IMR-90 (cell line): ENCODE results near the gene PCIF1. TPM values are rescaled to one million over a fixed set of nuclear protein-coding genes. Genes with fewer than 3 reads are reported as not detected.

Source experiments
- ATAC-seq: fragments of 200-7000 bp; cut with Tn5 transposase; 2 replicates; pipeline ENCODE4 v1.9.1; 2020; ENCODE audit warnings: low read depth, mild to moderate bottlenecking, moderate library complexity
- BruUV-seq: library from RNA; stranded (reverse); fragments of 400-500 nt; replicated peaks from 2 replicates; lab custom pipeline; 2021; lab: Mats Ljungman, UMichigan
- CTCF ChIA-PET: fragments of 300-600 bp; formaldehyde crosslinking; extraction: SDS; loops from one replicate; lab custom pipeline; 2021; ENCODE audit warnings: antibody characterized with exemption; lab: Yijun Ruan, JAX
- POLR2A ChIA-PET: fragments of 300-600 bp; sonication (Branson Sonifier 250); formaldehyde crosslinking; loops from one replicate; lab custom pipeline; 2022; ENCODE audit warnings: antibody characterized with exemption; ENCODE audit not compliant: unreplicated experiment; lab: Charles Lee
- DNase-seq: peaks from one replicate; pipeline ENCODE4 v3.0.0; 2013
- H2AFZ ChIP-seq: replicated peaks from 2 replicates; pipeline ENCODE3; 2013; ENCODE audit warnings: low read length, mild to moderate bottlenecking; ENCODE audit not compliant: poor library complexity
- H2AK5ac ChIP-seq: 2 replicates; pipeline ENCODE4 v1.6.1; 2013; ENCODE audit warnings: low read depth, low read length, inconsistent platforms
- H2AK9ac ChIP-seq: replicated peaks from 2 replicates; pipeline ENCODE3; 2013; ENCODE audit warnings: mild to moderate bottlenecking, low read depth, low read length, moderate library complexity; ENCODE audit not compliant: poor library complexity
- H2BK120ac ChIP-seq: 2 replicates; pipeline ENCODE4 v1.6.1; 2013; ENCODE audit warnings: low read depth, low read length, inconsistent platforms
- H2BK15ac ChIP-seq: 3 replicates; pipeline ENCODE4 v1.6.1; 2013; ENCODE audit warnings: low read depth, low read length, inconsistent platforms
- H2BK20ac ChIP-seq: 2 replicates; pipeline ENCODE4 v1.6.1; 2013; ENCODE audit warnings: low read depth, mild to moderate bottlenecking, inconsistent platforms, low read length, moderate library complexity
- H2BK5ac ChIP-seq: 2 replicates; pipeline ENCODE4 v1.6.1; 2013; ENCODE audit warnings: mild to moderate bottlenecking, low read depth, low read length, inconsistent platforms; ENCODE audit not compliant: poor library complexity, severe bottlenecking
- H3K14ac ChIP-seq: replicated peaks from 2 replicates; pipeline ENCODE4 v1.6.1; 2013; ENCODE audit warnings: low read depth, low read length, inconsistent platforms
- H3K18ac ChIP-seq: 2 replicates; pipeline ENCODE4 v1.6.1; 2013; ENCODE audit warnings: low read depth, low read length, control low read depth
- H3K23ac ChIP-seq: 2 replicates; pipeline ENCODE4 v1.6.1; 2013; ENCODE audit warnings: low read depth, low read length, inconsistent platforms
- H3K27ac ChIP-seq: 2 replicates; pipeline ENCODE4 v1.5.1; 2013; ENCODE audit warnings: mild to moderate bottlenecking, control low read depth, low read length; ENCODE audit not compliant: insufficient read depth
- H3K27me3 ChIP-seq: 2 replicates; pipeline ENCODE4 v1.6.1; 2013; ENCODE audit warnings: low read length; ENCODE audit not compliant: control insufficient read depth, insufficient read depth
- H3K36me3 ChIP-seq: 2 replicates; pipeline ENCODE4 v1.6.1; 2013; ENCODE audit warnings: low read length, mixed read lengths; ENCODE audit not compliant: control insufficient read depth, insufficient read depth
- H3K4ac ChIP-seq: 2 replicates; pipeline ENCODE4 v1.6.1; 2013; ENCODE audit warnings: low read depth, low read length, inconsistent platforms
- H3K4me1 ChIP-seq: 2 replicates; pipeline ENCODE4 v1.6.1; 2013; ENCODE audit warnings: low read length, mixed read lengths; ENCODE audit not compliant: control insufficient read depth, insufficient read depth
- H3K4me2 ChIP-seq: 2 replicates; pipeline ENCODE4 v1.6.1; 2013; ENCODE audit warnings: low read depth, mild to moderate bottlenecking, control low read depth, low read length, moderate library complexity
- H3K4me3 ChIP-seq: 2 replicates; pipeline ENCODE4 v1.5.1; 2013; ENCODE audit warnings: low read depth, mild to moderate bottlenecking, control low read depth, low read length, moderate library complexity; ENCODE audit not compliant: insufficient read depth
- H3K56ac ChIP-seq: 2 replicates; pipeline ENCODE4 v1.6.1; 2013; ENCODE audit warnings: low read length, inconsistent platforms; ENCODE audit not compliant: insufficient read depth; ENCODE audit errors: extremely low read depth
- H3K79me1 ChIP-seq, 2 experiments: 2 replicates each; pipeline ENCODE4 v1.6.1; 2013; ENCODE audit warnings: low read length in 2 of 2, inconsistent platforms in 1 of 2, low read depth in 1 of 2
- H3K9ac ChIP-seq: 2 replicates; pipeline ENCODE4 v1.6.1; 2013; ENCODE audit warnings: low read depth, low read length, control low read depth
- H3K9me1 ChIP-seq: 2 replicates; pipeline ENCODE4 v1.6.1; 2013; ENCODE audit warnings: low read length, inconsistent platforms; ENCODE audit not compliant: insufficient read depth
- H3K9me3 ChIP-seq: 2 replicates; pipeline ENCODE4 v1.6.1; 2013; ENCODE audit warnings: low read length; ENCODE audit not compliant: control insufficient read depth, insufficient read depth
- H4K20me1 ChIP-seq: 2 replicates; pipeline ENCODE4 v1.6.1; 2013; ENCODE audit warnings: low read length, inconsistent platforms; ENCODE audit not compliant: insufficient read depth
- H4K5ac ChIP-seq: 2 replicates; pipeline ENCODE4 v1.6.1; 2013; ENCODE audit warnings: mild to moderate bottlenecking, low read depth, low read length, control low read depth
- H4K8ac ChIP-seq, 2 experiments: 2 replicates each; pipeline ENCODE4 v1.6.1; 2013; ENCODE audit warnings: low read depth in 2 of 2, low read length in 2 of 2, control low read depth in 1 of 2, inconsistent platforms in 1 of 2
- H4K91ac ChIP-seq: 2 replicates; pipeline ENCODE4 v1.6.1; 2013; ENCODE audit warnings: low read depth, low read length, inconsistent platforms; ENCODE audit not compliant: insufficient read depth
- CEBPB ChIP-seq: IDR thresholded peaks from 2 replicates; pipeline ENCODE4 v1.6.1; 2012; ENCODE audit warnings: low read depth, low read length, improper control_type of control experiment
- CHD1 ChIP-seq: IDR thresholded peaks from 2 replicates; pipeline ENCODE4 v1.6.1; 2012; ENCODE audit warnings: low read depth, low read length, improper control_type of control experiment
- CTCF ChIP-seq: conservative IDR thresholded peaks from 2 replicates; pipeline ENCODE4 v1.5.1; 2012; ENCODE audit warnings: mild to moderate bottlenecking, low read depth, low read length, improper control_type of control experiment
- ELK1 ChIP-seq: fragments of 150-350 bp; IDR thresholded peaks from 2 replicates; pipeline ENCODE4 v1.6.1; 2016; ENCODE audit warnings: low read depth, mild to moderate bottlenecking, low read length, moderate library complexity, borderline replicate concordance
- FOS ChIP-seq: fragments of 150-350 bp; IDR thresholded peaks from 2 replicates; pipeline ENCODE4 v1.6.1; 2016; ENCODE audit warnings: low read depth, low read length
- MAFK ChIP-seq: IDR thresholded peaks from 2 replicates; pipeline ENCODE4 v1.6.1; 2012; ENCODE audit warnings: low read depth, low read length, improper control_type of control experiment
- MAZ ChIP-seq: IDR thresholded peaks from 2 replicates; pipeline ENCODE4 v1.6.1; 2012; ENCODE audit warnings: low read depth, mild to moderate bottlenecking, low read length, improper control_type of control experiment, moderate library complexity, borderline replicate concordance
- MXI1 ChIP-seq: IDR thresholded peaks from 2 replicates; pipeline ENCODE4 v1.6.1; 2012; ENCODE audit warnings: low read depth, mild to moderate bottlenecking, low read length, moderate library complexity, borderline replicate concordance
- NFE2L2 ChIP-seq: fragments of 150-350 bp; IDR thresholded peaks from 2 replicates; pipeline ENCODE4 v1.6.1; 2016; ENCODE audit warnings: low read depth, mild to moderate bottlenecking, low read length
- POLR2A ChIP-seq: IDR thresholded peaks from 2 replicates; pipeline ENCODE4 v1.6.1; 2012; ENCODE audit warnings: mild to moderate bottlenecking, low read depth, low read length
- RCOR1 ChIP-seq: IDR thresholded peaks from 2 replicates; pipeline ENCODE4 v1.6.1; 2012; ENCODE audit warnings: mild to moderate bottlenecking, low read length, improper control_type of control experiment; ENCODE audit not compliant: insufficient replicate concordance
- USF2 ChIP-seq: fragments of 150-350 bp; IDR thresholded peaks from 2 replicates; pipeline ENCODE4 v1.6.1; 2017; ENCODE audit warnings: mild to moderate bottlenecking, antibody characterized with exemption, low read length, low read depth
- WGBS, 2 experiments: methylation state at CpG; one replicate each; pipeline versions ENCODE4 v1.1.5 to v1.1.7; 2013; ENCODE audit warnings: missing lambda C conversion rate in 2 of 2; ENCODE audit not compliant: insufficient read length in 1 of 2; ENCODE audit errors: extremely low coverage in 2 of 2; 5-methylcytosine and 5-hydroxymethylcytosine counted together
- dilution Hi-C: fragments of 300-500 bp; cut with HindIII; formaldehyde crosslinking; loops from one replicate; pipeline ENCODE4 v1.14.3; 2018; ENCODE audit warnings: low sequenced_read_pairs; ENCODE audit not compliant: unreplicated experiment
- in situ Hi-C: fragments of 300-500 bp; cut with MboI; formaldehyde crosslinking; loops from 3 replicates; pipeline ENCODE4 v1.14.3; 2019; ENCODE audit warnings: low sequenced_read_pairs, inconsistent platforms, mixed read lengths
- intact Hi-C: fragments of 100-400 bp; cut with micrococcal nuclease; formaldehyde crosslinking; loops from 2 replicates; pipeline ENCODE4 v1.10.0; 2022
- polyA plus RNA-seq, 3 experiments: library from polyadenylated mRNA; depleted of rRNA; stranded (reverse); fragments of >200 nt; gene quantifications; 2 replicates each; pipeline ENCODE4 v1.2.3, GENCODE V29; 2012; ENCODE audit warnings: low replicate concordance in 1 of 3
- total RNA-seq: library from RNA; depleted of rRNA; stranded (reverse); fragments of >200 nt; gene quantifications from 2 replicates; pipeline ENCODE4 v1.2.3, GENCODE V29; 2012

The PCIF1 gene
- total and polyA plus RNA-seq, 2 of the 4 experiments (the other 2 are of a cell fraction): 5.4 to 18.3 TPM

GRCh38 chr20:45890077-45890984 lies 44.2 kb upstream of the PCIF1 start:
- Histone ChIP-seq H3K27ac (peak overlapping the region; percentile 61), H3K9me1 (0 out of 2 replicates have a peak, but pooled peaks cover 2% of the 10 kb centered on the region), H2BK120ac (peak overlapping the region; percentile 43; the same call in 1 of the 2 replicates), H3K4me3 (peak overlapping the region; percentile 74), H3K79me1 (peaks cover 14 to 64% of the 10 kb centered on the region in 2 experiments), H2BK5ac (peak overlapping the region; percentile 40), H2BK20ac (no peak overlapping the region), H3K18ac (peak overlapping the region; percentile 42), H3K4me2 (peak overlapping the region; percentile 71), H3K9ac (peak overlapping the region; percentile 65), H4K5ac (peak overlapping the region; percentile 29), H2AFZ (peak overlapping the region; percentile 99), H4K8ac (peak overlapping the region; percentile 61 to 90), H3K56ac (peak overlapping the region; percentile 42; the same call in 1 of the 2 replicates), H4K20me1 (0 out of 2 replicates have a peak, but pooled peaks cover 8% of the 10 kb centered on the region), H2AK9ac (peak overlapping the region; percentile 88), H3K4ac (peak overlapping the region; percentile 92), H3K27me3 (no peaks in the 10 kb centered on the region), H3K14ac (peak overlapping the region; percentile 75), H3K4me1 (peaks cover 3% of the 10 kb centered on the region; the same call in 1 of the 2 replicates), H2AK5ac (peak overlapping the region; percentile 51; the same call in 1 of the 2 replicates), H3K9me3 (no peaks in the 10 kb centered on the region), H3K36me3 (peaks cover 29% of the 10 kb centered on the region), H3K23ac (peak overlapping the region; percentile 45; the same call in 1 of the 2 replicates), H2BK15ac (no peak overlapping the region; the same call in 2 of the 3 replicates), H4K91ac (peak overlapping the region; percentile 70)
- BruUV-seq: no TSS peak
- ATAC-seq: peak; percentile 66
- POLR2A ChIA-PET: interaction anchor here (0.6 to 1.2 kb wide), 4 partner anchors 9 to 34 kb away, joined by 4 to 10 read pairs (median 6); partner anchors contain the start of gene ZSWIM1
- WGBS, 2 experiments: 1% methylated on average over 28 of the region's 79 CpGs; no CpG with 5 or more reads in 1 of the 2 experiments
- DNase-seq: peak; percentile 78
- dilution Hi-C loops: no loop called here
- CTCF ChIA-PET: interaction anchor here (0.6 to 1.7 kb wide), 6 partner anchors 9 to 913 kb away, joined by 3 to 8 read pairs (median 3); partner anchors contain the start of gene ZSWIM1
- intact Hi-C loops: loop anchor here (2.0 to 5.0 kb wide), 3 partner anchors 44 to 82 kb away; partner anchors contain the start of genes PCIF1 and ZNF335
- in situ Hi-C loops: no loop called here
- TF ChIP-seq NFE2L2 (no peak), RCOR1 (no peak), MAFK (no peak), MAZ (no peak), POLR2A (no peak; the same call in 1 of the 2 replicates), FOS (no peak), USF2 (peak; percentile 6; the same call in 1 of the 2 replicates), ELK1 (no peak), CTCF (peak; percentile 64), CEBPB (no peak), MXI1 (peak; percentile 78), CHD1 (no peak)
